HepG2 (cell line): ENCODE results near the gene FBXO10.

Source experiments
- BHLHE40 ChIP-seq: IDR thresholded peaks from 2 replicates; pipeline ENCODE4 v1.6.1; 2011; ENCODE audit warnings: low read length, improper control_type of control experiment
- CHCHD3 ChIP-seq: sonication (generic); formaldehyde crosslinking; IDR thresholded peaks from 2 replicates; pipeline ENCODE4 v1.8.0; 2022; ENCODE audit warnings: mild to moderate bottlenecking, missing genetic modification reagents, moderate library complexity
- CTCF ChIP-seq: sonication (generic); formaldehyde crosslinking; IDR thresholded peaks from 2 replicates; pipeline ENCODE4 v1.5.0; 2020; ENCODE audit warnings: mild to moderate bottlenecking, missing genetic modification reagents, moderate library complexity
- MEIS1 ChIP-seq: sonication (generic); formaldehyde crosslinking; IDR thresholded peaks from 2 replicates; pipeline ENCODE4 v1.9.0; 2021; ENCODE audit warnings: mild to moderate bottlenecking, missing genetic modification reagents, moderate library complexity, borderline replicate concordance
- POLR2AphosphoS5 ChIP-seq: IDR thresholded peaks from 2 replicates; pipeline ENCODE4 v1.6.1; 2012; ENCODE audit warnings: low read depth, low read length
- RELA ChIP-seq: sonication (generic); formaldehyde crosslinking; IDR thresholded peaks from 2 replicates; pipeline ENCODE4 v1.4.0; 2020; ENCODE audit warnings: missing genetic modification reagents
- ZNF629 ChIP-seq: sonication (generic); formaldehyde crosslinking; conservative IDR thresholded peaks from 2 replicates; pipeline ENCODE4 v1.5.0; 2020; ENCODE audit warnings: missing genetic modification reagents
- ZSCAN9 ChIP-seq: IDR thresholded peaks from 2 replicates; pipeline ENCODE4 v1.6.1; 2016; ENCODE audit warnings: borderline replicate concordance
- TF ChIP-seq, protein P1 (sequence below): sonication (generic); formaldehyde crosslinking; IDR thresholded peaks from 2 replicates; pipeline ENCODE4 v1.8.0; 2022; ENCODE audit warnings: mild to moderate bottlenecking, missing genetic modification reagents; ENCODE audit not compliant: insufficient replicate concordance

- TF ChIP-seq CHCHD3 (CRISPR knock-in tag) = no peak
- no peak for TF ChIP-seq ZNF629 (CRISPR knock-in tag)
- TF ChIP-seq, protein P1, sequence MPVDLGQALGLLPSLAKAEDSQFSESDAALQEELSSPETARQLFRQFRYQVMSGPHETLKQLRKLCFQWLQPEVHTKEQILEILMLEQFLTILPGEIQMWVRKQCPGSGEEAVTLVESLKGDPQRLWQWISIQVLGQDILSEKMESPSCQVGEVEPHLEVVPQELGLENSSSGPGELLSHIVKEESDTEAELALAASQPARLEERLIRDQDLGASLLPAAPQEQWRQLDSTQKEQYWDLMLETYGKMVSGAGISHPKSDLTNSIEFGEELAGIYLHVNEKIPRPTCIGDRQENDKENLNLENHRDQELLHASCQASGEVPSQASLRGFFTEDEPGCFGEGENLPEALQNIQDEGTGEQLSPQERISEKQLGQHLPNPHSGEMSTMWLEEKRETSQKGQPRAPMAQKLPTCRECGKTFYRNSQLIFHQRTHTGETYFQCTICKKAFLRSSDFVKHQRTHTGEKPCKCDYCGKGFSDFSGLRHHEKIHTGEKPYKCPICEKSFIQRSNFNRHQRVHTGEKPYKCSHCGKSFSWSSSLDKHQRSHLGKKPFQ = no peak
- TF ChIP-seq CTCF (CRISPR knock-in tag) = no peak
- TF ChIP-seq BHLHE40 = no peak
- no peak for TF ChIP-seq POLR2AphosphoS5
- TF ChIP-seq RELA (CRISPR knock-in tag) = no peak
- TF ChIP-seq MEIS1 (CRISPR knock-in tag) = no peak
- TF ChIP-seq ZSCAN9 (CRISPR knock-in tag) = no peak
Observed at GRCh38 chr9:37618817-37619216, 42.6 kb upstream of the FBXO10 start.
